Measurements from ENCODE around the gene AK4. TPM values are rescaled to one million over a fixed set of nuclear protein-coding genes. Genes with fewer than 3 reads are reported as not detected.
A peak's percentile ranks its signal among the peaks of the same experiment; 100 is the strongest.

AK4 gene
- total RNA-seq, 2 experiments from 2014 or later = 0.08 to 0.14 TPM

GRCh38 chr1:65260851-65261473, 113.0 kb downstream of the AK4 start:
- Mint-ChIP-seq H3K4me3 (no peak overlapping the region), H3K9me3 (no peaks in the 10 kb centered on the region), H3K4me1 (ENCODE audit: low read depth) (peaks cover 16% of the 10 kb centered on the region), H3K27ac (no peak overlapping the region), H3K27me3 (peaks cover 14% of the 10 kb centered on the region), H3K36me3 (ENCODE audit: low read depth) (no peaks in the 10 kb centered on the region)
- H3K36me3 ChIP-seq (ENCODE audit: insufficient read depth, low read length) = no peaks in the 10 kb centered on the region
- no peak for ATAC-seq (ENCODE audit: poor library complexity)
- intact Hi-C loops (cut with DNase I, micrococcal nuclease) = no loop called here
- DNase-seq = peak in 2 of 14 experiments; percentile 23 to 44
- no peak for TF ChIP-seq CTCF (IDR thresholded peaks at IDR 0.05)
- H3K27ac ChIP-seq (ENCODE audit: low read depth in 1 of 2, low read length in 2 of 2) = no peak overlapping the region
- peaks cover 8% of the 10 kb centered on the region for H3K4me1 ChIP-seq (ENCODE audit: insufficient read depth, low read length)
- CTCF ChIA-PET = no interaction called here
- POLR2A ChIA-PET = no interaction called here
- H3K4me3 ChIP-seq (ENCODE audit: low read length) = no peak overlapping the region
- H3K27me3 ChIP-seq (ENCODE audit: control insufficient read depth in 1 of 2, insufficient read depth in 2 of 2, low read length in 2 of 2) = peaks cover 7 to 21% of the 10 kb centered on the region in 2 experiments
- H3K9me3 ChIP-seq (ENCODE audit: control insufficient read depth in 1 of 2, insufficient read depth in 1 of 2, low read length in 2 of 2) = no peaks in the 10 kb centered on the region

GRCh38 chr1:65263286-65263685, 115.3 kb downstream of the AK4 start:
- no peaks in the 10 kb centered on the region for H3K36me3 ChIP-seq (ENCODE audit: insufficient read depth, low read length)
- ATAC-seq (ENCODE audit: poor library complexity) (no peak), DNase-seq (no peak)
- ChIA-PET POLR2A (interaction anchor here (4.7 kb wide), 1 partner anchor 9 kb away, joined by 37 read pairs; no protein-coding TSS in a partner anchor), CTCF (interaction anchor here (1.4 kb wide), 1 partner anchor 9 kb away, joined by 4 read pairs; no protein-coding TSS in a partner anchor)
- Mint-ChIP-seq H3K36me3 (ENCODE audit: low read depth) (no peaks in the 10 kb centered on the region), H3K4me1 (ENCODE audit: low read depth) (peaks cover 22% of the 10 kb centered on the region), H3K9me3 (no peaks in the 10 kb centered on the region), H3K27me3 (peaks cover 33% of the 10 kb centered on the region), H3K27ac (no peak overlapping the region), H3K4me3 (no peak overlapping the region)
- no peaks in the 10 kb centered on the region for H3K9me3 ChIP-seq (ENCODE audit: control insufficient read depth in 1 of 2, insufficient read depth in 1 of 2, low read length in 2 of 2)
- intact Hi-C loops (cut with DNase I, micrococcal nuclease) = no loop called here
- no peak for TF ChIP-seq CTCF (IDR thresholded peaks at IDR 0.05)
- H3K27ac ChIP-seq (ENCODE audit: low read depth in 1 of 2, low read length in 2 of 2) = no peak overlapping the region
- peaks cover 10 to 37% of the 10 kb centered on the region in 2 experiments for H3K27me3 ChIP-seq (ENCODE audit: control insufficient read depth in 1 of 2, insufficient read depth in 2 of 2, low read length in 2 of 2)
- H3K4me1 ChIP-seq (ENCODE audit: insufficient read depth, low read length) = peaks cover 10% of the 10 kb centered on the region
- H3K4me3 ChIP-seq (ENCODE audit: low read length) = no peak overlapping the region

GRCh38 chr1:65264197-65264929, 116.4 kb downstream of the AK4 start:
- intact Hi-C loops (cut with DNase I, micrococcal nuclease) = no loop called here
- H3K36me3 Mint-ChIP-seq (ENCODE audit: low read depth) = no peaks in the 10 kb centered on the region
- DNase-seq (peak in 2 of 14 experiments; percentile 20 to 26), ATAC-seq (ENCODE audit: poor library complexity) (no peak)
- CTCF ChIA-PET = interaction anchor here (1.4 kb wide), 1 partner anchor 10 kb away, joined by 4 read pairs; no protein-coding TSS in a partner anchor
- Histone ChIP-seq H3K36me3 (ENCODE audit: insufficient read depth, low read length) (no peaks in the 10 kb centered on the region), H3K27ac (ENCODE audit: low read depth in 1 of 2, low read length in 2 of 2) (no peak overlapping the region), H3K4me3 (ENCODE audit: low read length) (no peak overlapping the region), H3K4me1 (ENCODE audit: insufficient read depth, low read length) (peaks cover 10% of the 10 kb centered on the region), H3K27me3 (ENCODE audit: control insufficient read depth in 1 of 2, insufficient read depth in 2 of 2, low read length in 2 of 2) (peaks cover 10 to 37% of the 10 kb centered on the region in 2 experiments), H3K9me3 (ENCODE audit: control insufficient read depth in 1 of 2, insufficient read depth in 1 of 2, low read length in 2 of 2) (no peaks in the 10 kb centered on the region)
- H3K27ac Mint-ChIP-seq = no peak overlapping the region
- no peak for TF ChIP-seq CTCF (IDR thresholded peaks at IDR 0.05)
- peak overlapping the region; percentile 16 for H3K4me3 Mint-ChIP-seq
- H3K9me3 Mint-ChIP-seq = no peaks in the 10 kb centered on the region
- H3K4me1 Mint-ChIP-seq (ENCODE audit: low read depth) = peaks cover 22% of the 10 kb centered on the region
- POLR2A ChIA-PET = interaction anchor here (1.6 to 4.7 kb wide), 2 partner anchors 10 to 156 kb away, joined by 6 to 37 read pairs; partner anchors contain the start of genes LEPR and LEPROT
- peaks cover 35% of the 10 kb centered on the region for H3K27me3 Mint-ChIP-seq

All from CD4-positive, alpha-beta T cell (primary cell).